Stimulated activated CD8-positive, alpha-beta memory T cell treated with anti-CD3 and anti-CD28 coated beads, Interleukin-4, amount 100 ng/mL, for 1 hour (primary cell): ENCODE results near the gene SPEM2.

Experiments
- DNase-seq, 2 donors: peaks; one replicate each; pipeline ENCODE4 v3.0.0-alpha.2; 2020; ENCODE audit warnings: low read depth in 2 of 2, low spot score in 1 of 2

The SPEM2 gene

DNA sequence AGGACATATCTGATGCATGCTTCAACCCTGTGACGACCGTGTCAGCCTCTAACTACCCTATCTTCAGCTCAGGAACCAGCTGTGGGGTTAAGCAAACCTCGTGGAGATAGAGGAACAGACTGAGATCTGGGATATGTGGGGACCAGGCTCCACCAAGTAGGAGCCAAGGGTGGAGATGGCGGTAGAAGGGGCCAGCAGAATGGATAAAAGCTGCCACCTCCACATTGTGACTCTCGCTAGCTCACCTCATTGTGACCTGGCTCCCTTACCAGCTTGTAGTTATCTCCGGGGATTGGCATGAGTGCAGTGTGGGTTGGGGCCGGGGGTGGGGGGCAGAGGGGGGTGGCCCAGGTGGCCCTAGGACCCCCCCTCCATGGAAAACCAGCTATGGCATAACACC, at the start of gene SPEM2:
SPEM2 (plus strand) TSS at position 301 of the 400 bp plus-strand sequence; CDS start at position 374, 73 bp downstream.
- no peak for DNase-seq

- DNase-seq: no peak
These were observed 46.3 kb upstream of the SPEM2 start for GRCh38 chr17:7379134-7379533.

DNA sequence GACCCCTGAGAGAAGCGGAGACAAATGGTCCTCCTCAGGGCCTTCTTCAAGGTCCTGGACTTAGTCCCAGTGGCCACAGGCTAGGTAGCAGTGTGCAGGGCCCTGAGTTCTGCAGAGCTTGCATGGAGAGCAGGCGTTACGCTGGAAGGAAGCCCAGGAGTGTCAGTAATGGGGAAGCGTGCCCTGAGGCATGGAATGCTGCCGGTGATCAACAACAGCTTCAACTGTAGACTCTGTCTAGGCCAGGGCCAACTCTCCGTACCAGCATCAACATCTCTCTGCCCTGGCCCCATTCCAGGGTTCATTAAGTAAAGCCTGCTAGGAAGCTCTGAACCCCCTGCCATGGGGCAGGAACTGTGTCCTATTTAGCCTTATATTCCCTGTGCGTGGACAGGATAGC, 45.1 kb upstream of the SPEM2 start:
- no peak for DNase-seq

GRCh38 chr17:7380855-7381683, 44.3 kb upstream of the SPEM2 start, which contains the start of gene TNK1:
TSS of gene TNK1 (plus strand) at chr17:7381089. CDS start at chr17:7382927, 1,838 bp downstream.
- no peak for DNase-seq

- DNase-seq: no peak
These were observed 42.5 kb upstream of the SPEM2 start for GRCh38 chr17:7382901-7383300.

DNA sequence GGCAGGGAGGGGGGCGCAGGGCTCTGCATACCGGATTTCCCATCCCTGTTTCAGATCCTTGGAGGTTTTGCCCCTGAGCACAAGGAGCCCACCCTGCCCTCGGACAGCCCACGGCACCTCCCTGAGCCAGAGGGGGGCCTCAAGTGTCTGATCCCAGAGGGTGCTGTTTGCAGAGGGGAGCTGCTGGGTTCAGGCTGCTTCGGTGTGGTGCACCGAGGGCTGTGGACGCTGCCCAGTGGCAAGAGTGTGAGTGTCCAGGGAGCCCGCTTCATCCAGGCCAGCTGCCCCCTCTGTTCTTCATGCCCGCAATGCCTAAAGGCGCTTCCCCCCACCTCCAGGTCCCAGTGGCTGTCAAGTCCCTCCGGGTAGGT, 42.1 kb upstream of the SPEM2 start:
- no peak for DNase-seq

- peak in 1 of 2 donors; percentile 53 for DNase-seq
These were observed 41.5 kb upstream of the SPEM2 start for GRCh38 chr17:7383742-7384488.

GRCh38 chr17:7384489-7385081, 40.8 kb upstream of the SPEM2 start:
- DNase-seq: no peak

- no peak for DNase-seq
These were observed 36.6 kb upstream of the SPEM2 start for GRCh38 chr17:7388856-7389255.

DNA sequence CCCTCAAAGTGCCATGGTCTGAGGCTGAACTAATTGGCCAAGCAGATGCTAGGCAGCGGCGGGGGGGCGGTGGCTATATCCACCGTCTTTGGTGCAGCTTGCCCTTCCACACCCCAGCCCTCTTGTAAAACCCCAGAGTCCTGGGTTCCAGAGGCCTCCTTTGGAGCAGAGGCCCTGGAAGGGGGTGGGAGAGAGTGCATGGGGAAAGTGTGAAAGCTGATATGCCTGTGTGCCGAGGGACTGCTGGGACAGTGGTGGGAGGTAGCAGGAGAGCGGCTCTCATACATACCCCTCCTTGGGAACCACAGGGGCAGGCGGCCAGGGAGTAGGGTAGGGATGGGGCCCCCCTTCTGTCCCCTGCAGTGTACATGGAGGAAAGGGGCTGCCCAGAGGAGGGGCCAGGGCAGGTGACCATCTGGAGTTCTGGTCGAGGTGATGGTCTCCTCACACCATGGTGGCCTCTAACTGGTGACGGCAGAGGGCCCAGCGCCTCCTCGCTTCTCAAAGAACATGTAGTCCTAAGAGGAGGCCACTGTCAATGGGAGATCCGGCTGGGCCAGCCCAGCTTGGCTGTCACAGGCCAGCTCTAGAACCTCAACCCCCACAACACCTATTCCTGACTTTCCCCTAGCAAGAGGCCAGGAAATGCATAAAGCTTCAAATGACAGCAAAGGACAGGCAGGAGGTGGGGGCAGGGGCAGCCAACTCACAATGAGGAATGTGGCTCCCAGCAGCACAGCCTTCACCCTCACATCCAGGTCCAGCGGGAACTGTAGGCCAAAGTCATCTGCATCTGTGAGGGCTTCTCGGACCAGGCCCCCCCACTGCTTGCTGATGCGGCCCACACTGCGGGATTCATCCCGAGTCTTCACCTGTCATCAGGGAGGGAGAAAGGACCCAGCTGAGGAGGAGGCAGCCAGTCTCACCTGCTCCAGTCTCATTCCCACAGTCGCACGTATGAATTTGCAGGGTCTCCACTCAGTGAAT, 35.2 kb upstream of the SPEM2 start:
- no peak for DNase-seq

DNA sequence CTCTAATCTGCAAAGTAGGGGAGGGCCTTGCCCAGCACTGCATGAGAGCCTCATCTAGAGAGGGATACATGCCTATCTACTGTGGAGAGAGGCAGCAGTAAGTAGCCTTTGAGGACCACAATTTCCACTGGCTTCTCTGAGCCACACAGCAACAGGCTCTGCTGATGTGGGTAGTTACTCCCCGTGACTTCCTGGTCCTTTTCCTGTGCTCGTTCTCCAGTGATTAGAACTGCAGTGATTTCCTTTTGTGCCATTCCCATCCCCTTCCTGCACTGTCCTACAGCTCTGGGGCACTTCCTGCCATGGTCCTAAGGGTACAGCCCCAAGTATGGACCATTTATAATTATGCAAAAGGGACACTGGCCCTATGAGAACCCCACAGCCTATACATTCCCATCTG, 34.1 kb upstream of the SPEM2 start:
- no peak for DNase-seq

GRCh38 chr17:7392696-7393612, 32.5 kb upstream of the SPEM2 start:
- DNase-seq: no peak

- peak; percentile 36 to 42 for DNase-seq
These were observed 31.6 kb upstream of the SPEM2 start for GRCh38 chr17:7393613-7394451.

- peak; percentile 60 to 65 for DNase-seq
These were observed 30.8 kb upstream of the SPEM2 start, which contains the start of gene PLSCR3 for GRCh38 chr17:7394452-7395191. TSS of gene PLSCR3 (minus strand) at chr17:7394525. CDS start at chr17:7394110, 415 bp downstream.

DNA sequence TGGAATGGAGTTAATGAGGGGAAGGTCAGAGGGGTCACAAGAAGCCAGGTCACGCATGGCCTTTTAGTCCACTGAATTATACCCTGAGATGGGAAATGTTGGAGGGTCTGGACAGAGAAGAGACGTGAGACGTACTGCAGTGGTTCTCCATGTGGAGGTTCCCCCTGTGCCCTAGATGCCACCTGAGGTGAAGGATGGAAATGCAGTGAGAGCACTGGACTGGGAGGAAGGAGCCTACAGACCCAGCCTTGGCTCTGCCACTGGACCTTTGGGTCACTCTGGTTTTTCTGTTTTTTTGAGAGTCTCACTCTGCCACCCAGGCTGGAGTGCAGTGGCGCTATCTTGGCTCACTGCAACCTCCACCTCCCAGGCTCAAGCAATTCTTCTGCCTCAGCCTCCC, 29.3 kb upstream of the SPEM2 start:
- DNase-seq: no peak

DNA sequence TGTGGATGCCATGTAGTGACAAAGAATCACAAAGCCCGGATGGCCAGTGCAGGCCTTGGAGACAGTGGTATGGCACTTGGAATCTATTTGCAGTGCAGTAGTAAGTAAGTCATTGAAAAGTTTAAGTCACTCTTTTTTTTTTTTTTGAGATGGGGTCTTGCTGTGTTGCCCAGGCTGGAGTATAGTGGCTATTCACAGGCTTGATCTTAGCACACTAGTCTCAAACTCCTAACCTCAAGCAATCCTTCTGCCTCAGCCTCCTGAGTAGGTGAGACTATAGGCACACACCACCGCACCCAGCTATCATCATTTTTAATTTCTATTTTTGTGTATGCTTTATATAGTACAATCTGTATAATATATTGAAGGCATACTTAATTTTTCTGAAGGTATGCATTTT, 26.8 kb upstream of the SPEM2 start:
- DNase-seq: no peak

GRCh38 chr17:7403043-7403726, 22.2 kb upstream of the SPEM2 start:
- DNase-seq: no peak

DNA sequence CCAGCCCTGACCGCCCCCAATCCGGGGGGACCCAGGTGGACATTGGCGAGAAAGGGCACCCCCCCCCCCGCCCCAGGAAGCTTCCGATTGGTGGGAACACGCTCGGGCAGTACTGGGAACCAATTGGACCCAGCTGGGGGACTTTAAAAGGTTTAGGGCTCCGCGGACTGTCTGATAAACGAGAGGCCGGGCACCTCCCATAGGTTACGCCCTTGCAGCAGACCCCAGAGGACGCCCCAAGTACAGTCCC, 21.8 kb upstream of the SPEM2 start:
- no peak for DNase-seq
